RPMI8226 (cell line): ENCODE measurements around the gene PPP1R13B.

Source experiments
- DNase-seq: peaks from one replicate; pipeline ENCODE4 v3.0.0-alpha.2; 2015

The PPP1R13B gene

DNA sequence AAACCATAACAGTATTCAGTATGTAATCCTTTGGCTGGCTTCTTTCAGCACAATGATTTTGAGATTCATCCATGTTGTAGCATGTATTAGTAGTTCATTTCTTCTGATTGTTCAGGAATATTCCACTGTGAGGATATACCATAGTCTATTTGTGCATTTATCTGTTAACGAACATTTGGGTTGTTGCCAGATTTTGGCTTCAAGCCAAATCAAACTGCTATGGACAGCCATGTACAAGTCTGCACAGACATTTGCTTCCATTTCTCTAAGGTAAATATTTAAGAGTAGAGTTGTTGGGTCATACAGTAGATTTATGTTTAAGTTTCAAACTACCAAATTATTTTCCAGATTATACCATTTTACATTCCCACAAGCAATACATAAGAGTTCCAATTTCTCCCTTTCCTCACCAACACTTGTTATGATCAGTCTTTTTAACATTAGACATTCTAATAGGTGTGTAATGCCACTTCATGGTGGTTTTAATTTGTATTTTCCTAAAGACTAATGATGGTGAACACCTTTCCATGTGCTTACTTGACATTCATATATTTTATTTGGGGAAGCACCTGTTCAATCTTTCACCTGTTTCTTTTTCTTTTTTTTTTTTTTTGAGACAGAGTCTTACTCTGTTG is 75.2 kb downstream of the PPP1R13B start:
- no peak for DNase-seq

DNA sequence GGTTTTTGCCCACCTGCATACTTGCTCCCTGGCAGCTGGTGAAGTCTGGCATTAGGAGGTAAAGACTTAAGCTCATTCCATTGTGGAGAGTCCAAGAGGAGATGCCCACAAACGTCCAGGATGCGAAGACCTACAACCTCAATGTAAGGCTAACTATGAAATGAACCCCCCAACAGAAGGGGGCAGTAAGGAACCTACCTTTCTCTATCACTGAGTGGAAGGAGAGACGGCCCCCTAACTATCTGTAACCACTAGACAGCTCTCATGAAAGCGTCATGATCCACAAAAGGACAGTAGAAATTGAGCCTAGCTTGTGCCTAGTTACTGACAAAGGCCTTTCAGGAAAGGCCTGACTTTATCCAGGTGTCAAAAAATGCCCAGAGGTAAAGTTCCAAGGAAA is 76.5 kb downstream of the PPP1R13B start:
- no peak for DNase-seq

DNA sequence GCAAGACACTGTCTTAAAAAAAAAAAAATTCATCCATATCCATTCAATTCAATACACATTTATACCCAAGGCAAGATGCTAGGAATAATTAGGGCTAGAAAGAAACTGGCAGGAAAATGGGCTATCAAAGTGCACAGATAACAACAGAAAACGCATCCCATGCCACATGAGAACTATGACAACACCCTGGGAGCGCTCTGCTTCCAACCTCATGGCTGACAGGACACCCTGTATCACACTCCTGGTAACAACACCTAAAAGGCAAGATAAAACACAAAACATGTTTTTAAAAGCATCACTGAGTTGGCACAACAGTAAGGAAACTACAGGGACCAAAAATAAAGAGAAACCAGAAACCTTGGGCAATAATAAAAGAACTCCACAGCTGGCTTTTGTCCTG is 76.9 kb downstream of the PPP1R13B start:
- DNase-seq: no peak

DNA sequence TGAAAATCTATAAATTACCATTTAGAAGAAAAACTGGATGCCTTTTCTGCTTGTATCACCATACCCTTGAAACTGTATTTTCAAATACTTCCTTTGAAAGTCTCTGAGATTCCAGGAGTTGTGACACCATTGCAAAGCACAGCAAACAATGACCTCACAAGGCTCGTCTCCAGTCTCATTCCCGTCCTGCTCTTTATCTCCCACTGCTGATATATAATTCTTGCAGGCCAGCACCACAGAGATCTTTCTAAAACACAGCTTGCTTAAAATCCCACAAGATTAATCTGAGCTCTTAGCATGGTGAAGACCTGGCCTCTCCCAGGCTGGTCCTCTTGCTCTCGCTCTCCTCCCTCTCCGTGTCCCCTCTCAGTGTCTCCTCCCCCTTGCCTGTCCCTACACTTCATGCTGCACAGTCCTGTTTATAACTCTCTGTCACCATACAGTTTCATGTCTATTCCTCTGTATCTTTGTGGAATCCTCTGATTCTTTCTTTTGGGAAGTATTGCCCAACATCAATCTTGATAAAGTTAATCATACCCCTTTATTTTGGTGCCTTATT is 80.0 kb downstream of the PPP1R13B start:
- DNase-seq: no peak

DNA sequence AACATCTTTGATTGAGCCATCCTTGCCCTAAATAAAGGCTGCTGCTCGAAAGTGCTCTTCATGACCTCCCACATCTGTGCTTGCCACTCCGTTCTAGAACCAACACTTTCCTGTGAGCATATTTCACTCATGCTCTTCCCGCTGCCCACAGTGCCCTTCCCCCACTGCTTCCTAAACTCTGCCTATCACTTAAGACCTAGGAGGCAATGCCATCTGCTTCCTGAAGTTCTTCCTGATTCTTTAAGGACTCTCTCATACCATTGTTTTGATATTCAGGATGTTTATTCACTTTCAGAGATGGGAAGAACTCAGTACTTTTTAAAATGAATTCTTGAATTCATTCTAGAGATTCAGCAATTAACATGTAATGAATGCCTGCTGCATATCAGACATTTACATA is 81.8 kb downstream of the PPP1R13B start:
- no peak for DNase-seq

- DNase-seq: no peak
Measured at GRCh38 chr14:103763730-103764488, 83.5 kb downstream of the PPP1R13B start.

DNA sequence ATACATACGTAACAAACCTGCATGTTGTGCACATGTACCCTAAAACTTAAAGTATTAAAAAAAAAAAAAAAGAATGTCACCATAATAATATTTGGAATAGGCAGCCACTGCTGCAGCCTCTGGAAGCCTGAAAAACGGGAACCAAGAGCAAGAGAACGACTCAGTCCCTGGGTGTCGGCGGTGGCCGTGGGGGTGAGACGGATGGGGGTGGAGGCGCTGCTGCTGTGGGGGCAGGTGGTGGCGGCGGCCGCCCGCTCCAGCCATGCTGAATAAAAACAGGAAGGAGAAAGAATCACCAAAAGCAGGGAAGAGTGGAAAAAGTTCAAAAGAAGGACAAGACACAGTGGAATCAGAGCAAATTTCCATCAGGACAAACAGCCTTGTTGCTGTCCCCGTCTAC is 84.8 kb downstream of the PPP1R13B start:
- DNase-seq: no peak

- DNase-seq: no peak
Measured at GRCh38 chr14:103762036-103762435, 85.3 kb downstream of the PPP1R13B start.

DNA sequence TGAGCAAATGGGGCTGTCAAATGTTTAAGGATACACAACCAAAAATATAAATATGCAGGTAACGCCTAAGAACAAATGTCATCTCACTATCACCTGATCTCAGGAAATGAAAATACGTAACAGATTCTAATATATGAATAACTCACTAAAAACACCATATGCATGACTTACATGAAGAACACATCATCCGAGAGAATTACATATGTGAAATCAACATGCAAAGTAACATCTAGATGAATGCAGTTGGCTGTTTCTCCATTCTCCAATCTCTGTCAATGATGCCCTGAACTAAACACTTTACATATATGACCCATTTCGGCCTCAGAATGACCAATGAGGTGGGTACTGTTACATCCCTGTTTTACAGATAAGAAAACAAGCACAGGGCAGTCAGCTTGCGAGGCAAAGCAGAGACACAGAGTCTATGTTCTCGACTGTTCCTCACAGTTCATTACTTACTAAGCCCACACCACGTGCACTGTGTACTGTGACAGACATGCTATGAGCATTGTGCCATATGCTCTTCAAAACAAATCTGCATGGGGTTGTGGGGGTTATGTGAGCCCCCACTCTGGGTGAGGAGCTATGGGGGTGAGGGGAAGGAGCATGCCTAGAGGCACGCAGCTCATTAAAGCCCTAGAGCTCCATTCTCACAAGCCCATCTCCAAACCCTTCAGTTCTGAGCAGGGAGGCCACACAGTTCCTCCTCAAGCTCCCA is 89.2 kb downstream of the PPP1R13B start:
- DNase-seq: no peak

- DNase-seq: no peak
Measured at GRCh38 chr14:103755060-103755459, 92.3 kb downstream of the PPP1R13B start.

DNA sequence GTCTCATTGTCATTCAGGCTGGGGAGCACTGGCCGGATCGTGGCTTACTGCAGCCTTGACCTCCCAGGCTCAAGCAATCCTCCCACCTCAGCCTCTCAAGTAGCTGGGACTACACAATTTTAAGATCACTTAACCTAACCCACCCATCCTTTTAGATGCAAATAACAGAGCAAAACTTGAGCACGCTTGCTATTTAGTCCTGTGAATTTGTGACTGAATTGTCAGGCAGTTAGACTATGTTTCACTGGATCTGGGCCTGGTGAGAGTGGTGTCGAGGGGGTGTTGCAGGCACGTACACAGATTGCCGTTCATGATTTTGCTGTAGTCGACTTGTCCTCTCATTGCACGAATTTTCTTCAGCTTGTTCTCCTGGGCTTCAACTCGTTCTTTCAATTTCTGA is 93.6 kb downstream of the PPP1R13B start:
- DNase-seq: no peak

- DNase-seq: no peak
Measured at GRCh38 chr14:103749860-103750259, 97.5 kb downstream of the PPP1R13B start.

DNA sequence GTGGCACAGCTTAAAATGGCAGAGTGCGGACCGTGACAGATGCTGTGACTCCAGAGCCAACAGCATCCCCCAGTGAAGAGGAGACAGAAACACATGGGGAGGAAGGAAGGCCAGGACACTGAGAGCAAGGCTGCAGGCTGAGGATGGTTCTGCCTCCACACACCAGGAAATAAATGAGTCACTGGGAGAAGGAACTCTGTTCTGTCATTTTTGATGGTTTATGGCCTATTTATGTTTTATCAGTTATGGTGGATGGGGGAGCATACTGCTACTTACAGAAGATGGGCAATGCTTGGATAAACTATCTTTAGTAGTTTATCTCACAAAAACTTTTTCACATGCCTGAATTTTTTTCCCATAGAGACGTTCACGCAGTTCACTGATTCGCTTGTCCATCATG is 97.9 kb downstream of the PPP1R13B start:
- no peak for DNase-seq

- DNase-seq: peak; percentile 34
Measured at GRCh38 chr14:103748534-103748857, 98.9 kb downstream of the PPP1R13B start.

DNA sequence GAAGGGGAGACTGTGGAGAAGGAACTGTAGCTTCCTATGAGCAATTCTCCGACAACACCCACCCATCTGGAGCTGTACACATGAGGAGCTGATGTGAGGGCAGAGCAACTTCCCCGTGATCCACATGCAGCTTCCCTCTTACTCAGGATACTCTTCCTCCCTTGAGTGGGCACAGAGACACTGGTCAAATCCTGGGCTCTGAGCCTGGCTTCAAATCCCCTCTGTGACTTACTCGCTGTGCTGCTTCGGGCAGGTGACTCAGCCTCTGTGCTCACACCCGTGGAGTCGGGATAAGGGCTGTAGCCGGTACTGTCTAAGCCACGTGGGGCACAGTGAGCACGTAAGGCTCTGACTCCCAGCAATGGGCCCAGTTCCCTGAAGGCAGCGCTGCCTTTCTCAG is 100.7 kb downstream of the PPP1R13B start:
- no peak for DNase-seq

GRCh38 chr14:103745424-103745823 is 102.0 kb downstream of the PPP1R13B start:
- DNase-seq: no peak

GRCh38 chr14:103744621-103745395 is 102.6 kb downstream of the PPP1R13B start:
- no peak for DNase-seq

GRCh38 chr14:103743691-103744090 is 103.7 kb downstream of the PPP1R13B start:
- DNase-seq: no peak

GRCh38 chr14:103742499-103743255 is 104.7 kb downstream of the PPP1R13B start:
- DNase-seq: no peak

DNA sequence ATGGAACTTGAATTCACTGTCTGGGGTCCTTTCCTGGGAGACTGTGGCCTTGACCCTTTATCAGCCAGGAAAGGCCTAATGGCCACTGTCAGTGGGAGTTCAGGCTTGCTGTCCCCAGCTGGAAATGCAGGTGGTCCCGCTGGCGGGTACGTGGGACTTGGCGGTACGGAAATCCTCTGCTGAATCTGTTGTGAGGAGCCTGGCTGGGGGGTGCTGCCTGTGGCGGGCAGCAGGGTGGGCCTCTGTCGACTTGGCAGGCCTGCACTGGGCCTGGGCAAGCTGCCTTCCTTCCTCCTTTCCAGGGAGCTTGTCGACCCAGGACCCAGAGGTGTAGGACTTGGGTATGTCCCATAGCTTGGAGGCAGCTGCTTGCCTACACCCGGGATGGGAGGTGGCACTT is 105.5 kb downstream of the PPP1R13B start:
- DNase-seq: no peak

DNA sequence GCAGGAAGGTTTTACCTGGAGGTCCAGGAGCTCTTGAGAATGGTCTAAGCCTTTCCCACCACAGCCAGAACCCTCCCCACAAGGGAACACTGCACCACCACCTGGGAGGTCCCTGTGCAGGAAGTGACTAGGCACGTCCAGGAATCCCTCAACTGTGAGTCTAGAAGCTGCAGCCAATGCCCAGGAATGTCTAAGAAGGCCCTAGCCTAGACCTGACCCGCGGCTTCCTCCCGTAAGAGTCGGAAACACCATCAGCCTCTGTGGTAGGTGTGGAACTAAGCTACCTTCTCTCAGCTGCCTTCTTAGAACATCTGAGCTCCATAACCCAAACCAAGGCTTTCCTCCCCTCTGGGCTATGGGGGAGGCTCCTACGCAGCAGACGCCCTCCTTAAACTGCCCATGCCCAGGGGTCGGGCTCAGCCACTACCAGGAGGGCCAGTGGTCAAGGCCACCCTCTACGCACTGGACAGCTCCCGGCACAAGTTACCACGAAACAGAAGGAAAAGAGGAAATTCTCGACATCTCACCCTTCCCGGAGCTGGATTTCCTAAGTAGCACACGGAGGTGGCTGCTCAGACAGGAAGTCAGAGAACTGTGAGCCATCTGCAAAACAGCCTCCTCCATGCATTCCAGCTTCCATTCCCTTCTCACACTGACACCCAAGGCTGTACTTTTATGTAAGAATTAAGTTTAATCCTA is 106.2 kb downstream of the PPP1R13B start:
- no peak for DNase-seq
